PC-9 (cell line): Measurements from ENCODE around the gene CTIF. TPM values are rescaled to one million over a fixed set of nuclear protein-coding genes. Genes with fewer than 3 reads are reported as not detected.

Experiments used
- BruUV-seq: library from RNA; stranded (reverse); fragments of 400-500 nt; replicated peaks from 2 replicates; lab custom pipeline; 2021; lab: Mats Ljungman, UMichigan
- CTCF ChIA-PET: fragments of 300-600 bp; sonication (Branson Sonifier 250); formaldehyde crosslinking; loops from one replicate; lab custom pipeline; 2022; ENCODE audit warnings: antibody characterized with exemption; lab: Charles Lee
- POLR2A ChIA-PET: fragments of 300-600 bp; sonication (Branson Sonifier 250); formaldehyde crosslinking; loops from one replicate; lab custom pipeline; 2022; ENCODE audit warnings: antibody characterized with exemption; ENCODE audit not compliant: unreplicated experiment; lab: Charles Lee
- DNase-seq, 2 experiments: peaks; one replicate each; pipeline versions ENCODE4 v3.0.0 to v3.0.0-alpha.2; 2015 to 2022; ENCODE audit warnings: mixed read lengths in 1 of 2
- H2AFZ ChIP-seq: fragments of 200-600 bp; sonication (generic); 2 replicates; pipeline ENCODE4 v1.8.1; 2017; ENCODE audit warnings: antibody characterized with exemption
- H3F3A ChIP-seq: fragments of 200-600 bp; sonication (generic); 2 replicates; pipeline ENCODE4 v1.8.1; 2017; ENCODE audit warnings: antibody characterized with exemption, mild to moderate bottlenecking, low read depth; ENCODE audit not compliant: insufficient read depth
- H3K27ac ChIP-seq: fragments of 200-600 bp; sonication (generic); 2 replicates; pipeline ENCODE4 v1.6.1; 2016; ENCODE audit warnings: mixed run types
- H3K27me3 ChIP-seq: fragments of 200-600 bp; sonication (generic); 2 replicates; pipeline ENCODE4 v1.6.1; 2016; ENCODE audit warnings: low read depth, mixed run types; ENCODE audit not compliant: insufficient read depth
- H3K36me3 ChIP-seq: fragments of 200-600 bp; sonication (generic); 2 replicates; pipeline ENCODE4 v1.6.1; 2016; ENCODE audit warnings: low read depth, mixed run types
- H3K4me1 ChIP-seq: fragments of 200-600 bp; sonication (generic); replicated peaks from 2 replicates; pipeline ENCODE4 v1.6.1; 2016; ENCODE audit warnings: mixed run types; ENCODE audit not compliant: insufficient read depth
- H3K4me2 ChIP-seq: fragments of 200-600 bp; sonication (generic); 2 replicates; pipeline ENCODE4 v1.6.1; 2017; ENCODE audit warnings: mixed run types
- H3K4me3 ChIP-seq: fragments of 200-600 bp; sonication (generic); 2 replicates; pipeline ENCODE4 v1.6.1; 2016; ENCODE audit warnings: mixed run types
- H3K79me2 ChIP-seq: fragments of 200-600 bp; sonication (generic); 2 replicates; pipeline ENCODE4 v1.6.1; 2017; ENCODE audit warnings: low read depth, mixed run types
- H3K9me2 ChIP-seq: fragments of 200-600 bp; sonication (generic); 2 replicates; pipeline ENCODE4 v1.8.1; 2017; ENCODE audit warnings: mild to moderate bottlenecking; ENCODE audit not compliant: insufficient read depth
- H3K9me3 ChIP-seq: fragments of 200-600 bp; sonication (generic); 2 replicates; pipeline ENCODE4 v1.8.1; 2016; ENCODE audit warnings: low read depth; ENCODE audit not compliant: insufficient read depth
- H4K20me1 ChIP-seq: fragments of 200-600 bp; sonication (generic); 2 replicates; pipeline ENCODE4 v1.8.1; 2017; ENCODE audit not compliant: insufficient read depth
- CTCF ChIP-seq: fragments of 200-600 bp; sonication (generic); conservative IDR thresholded peaks from 2 replicates; pipeline ENCODE4 v1.6.1; 2017; ENCODE audit warnings: mixed run types, antibody characterized with exemption, mild to moderate bottlenecking, moderate library complexity
- EZH2 ChIP-seq: fragments of 200-600 bp; sonication (generic); IDR thresholded peaks from 2 replicates; pipeline ENCODE4 v1.8.0; 2017; ENCODE audit warnings: antibody characterized with exemption, low read depth
- intact Hi-C: fragments of 100-400 bp; cut with micrococcal nuclease; formaldehyde crosslinking; loops from one replicate; pipeline ENCODE4 v1.10.0; 2022; ENCODE audit not compliant: unreplicated experiment
- total RNA-seq: library from RNA; stranded (reverse); gene quantifications from 2 replicates; pipeline ENCODE4 v1.2.3, GENCODE V29; 2021

The CTIF gene
- total RNA-seq, 1 experiment from 2014 or later: 26.2 TPM

DNA sequence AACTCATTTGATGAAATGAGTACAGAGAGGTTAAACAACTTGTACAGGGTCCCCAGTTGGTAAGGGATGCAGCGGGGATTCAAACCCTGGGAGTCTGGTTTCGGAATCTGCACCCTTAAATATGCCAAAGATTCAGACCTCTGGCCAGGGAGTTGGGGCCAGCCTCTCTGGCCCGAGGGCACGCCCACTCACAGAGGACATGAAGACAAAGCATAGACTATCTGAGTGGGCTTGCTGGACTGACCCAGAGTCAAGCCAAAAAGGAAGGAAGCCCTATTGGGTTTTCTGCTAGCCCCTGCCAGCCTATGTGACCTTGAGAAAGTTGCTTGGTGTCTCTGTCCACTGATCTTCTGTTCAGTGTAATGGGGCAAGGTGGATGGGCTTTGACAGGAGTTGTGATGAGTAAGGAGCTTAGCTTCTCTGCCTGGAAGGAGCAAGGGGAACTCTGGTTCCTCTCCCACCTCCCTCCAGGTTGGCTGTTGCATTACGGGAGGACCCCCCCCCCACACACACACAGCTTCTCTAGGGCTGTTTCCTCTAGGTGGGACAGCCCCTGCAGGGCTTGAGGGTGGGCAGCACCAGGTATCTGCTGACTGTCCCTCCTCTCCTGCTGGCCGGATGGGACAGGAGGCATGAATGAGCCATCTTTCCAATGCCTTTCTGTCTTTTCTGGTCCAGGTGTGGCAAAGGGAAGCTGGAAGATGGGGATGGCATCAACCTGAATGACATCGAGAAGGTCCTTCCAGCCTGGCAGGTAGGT, 131.3 kb downstream of the CTIF start:
- no peaks in the 10 kb centered on the region for H3F3A ChIP-seq
- intact Hi-C loops: no loop called here
- H2AFZ ChIP-seq: no peak overlapping the region
- H3K9me3 ChIP-seq: 0 out of 2 replicates have a peak, but pooled peaks cover 5% of the 10 kb centered on the region
- no peak overlapping the region for H3K4me3 ChIP-seq
- no peaks in the 10 kb centered on the region for H3K27me3 ChIP-seq
- H3K4me2 ChIP-seq: no peak overlapping the region
- peaks cover 5% of the 10 kb centered on the region; the same call in 1 of the 2 replicates for H3K36me3 ChIP-seq
- no peaks in the 10 kb centered on the region for H3K79me2 ChIP-seq
- H3K4me1 ChIP-seq: no peaks in the 10 kb centered on the region
- no TSS peak for BruUV-seq
- H3K27ac ChIP-seq: no peak overlapping the region
- ChIA-PET CTCF (no interaction called here), POLR2A (no interaction called here)
- no peaks in the 10 kb centered on the region for H4K20me1 ChIP-seq
- TF ChIP-seq CTCF (no peak), EZH2 (no peak)
- no peaks in the 10 kb centered on the region for H3K9me2 ChIP-seq
- no peak for DNase-seq

- intact Hi-C loops: no loop called here
- Histone ChIP-seq H3K27me3 (no peaks in the 10 kb centered on the region), H3K79me2 (no peaks in the 10 kb centered on the region), H3K4me3 (no peak overlapping the region), H3K4me1 (no peaks in the 10 kb centered on the region), H3K9me3 (no peaks in the 10 kb centered on the region), H2AFZ (no peak overlapping the region), H3K9me2 (no peaks in the 10 kb centered on the region), H3K36me3 (no peaks in the 10 kb centered on the region), H3F3A (no peaks in the 10 kb centered on the region), H3K4me2 (no peak overlapping the region), H3K27ac (no peak overlapping the region), H4K20me1 (no peaks in the 10 kb centered on the region)
- TF ChIP-seq EZH2: no peak
- TF ChIP-seq CTCF: no peak
- no TSS peak for BruUV-seq
- POLR2A ChIA-PET: no interaction called here
- DNase-seq: no peak
- CTCF ChIA-PET: no interaction called here
Observed at GRCh38 chr18:48670751-48671560, 132.1 kb downstream of the CTIF start.

- H3K79me2 ChIP-seq: no peaks in the 10 kb centered on the region
- H3K4me3 ChIP-seq: no peak overlapping the region
- no peak overlapping the region for H2AFZ ChIP-seq
- CTCF ChIA-PET: no interaction called here
- no peaks in the 10 kb centered on the region for H3K9me3 ChIP-seq
- H3F3A ChIP-seq: no peaks in the 10 kb centered on the region
- TF ChIP-seq EZH2 (no peak), CTCF (no peak)
- POLR2A ChIA-PET: no interaction called here
- H3K9me2 ChIP-seq: no peaks in the 10 kb centered on the region
- no peaks in the 10 kb centered on the region for H3K4me1 ChIP-seq
- H3K27me3 ChIP-seq: no peaks in the 10 kb centered on the region
- no peaks in the 10 kb centered on the region for H3K36me3 ChIP-seq
- no peaks in the 10 kb centered on the region for H4K20me1 ChIP-seq
- DNase-seq: no peak
- intact Hi-C loops: no loop called here
- no peak overlapping the region for H3K4me2 ChIP-seq
- BruUV-seq: no TSS peak
- no peak overlapping the region for H3K27ac ChIP-seq
Observed at GRCh38 chr18:48671561-48671945, 132.7 kb downstream of the CTIF start.
